Cardiac muscle cell (in vitro differentiated cells and primary cell): ENCODE measurements around the gene RBPJL. TPM values are rescaled to one million over a fixed set of nuclear protein-coding genes. Genes with fewer than 3 reads are reported as not detected.

ENCODE experiments used
- DNase-seq, 2 donors: peaks; one replicate each; pipeline versions ENCODE4 v3.0.0 to v3.0.0-alpha.2; 2010 to 2017; ENCODE audit warnings: low read depth in 1 of 2, low spot score in 1 of 2
- H3K27ac ChIP-seq: fragments of 200-600 bp; sonication (generic); 2 replicates; pipeline ENCODE4 v1.5.1; 2016
- H3K27me3 ChIP-seq: fragments of 200-600 bp; sonication (generic); 2 replicates; pipeline ENCODE4 v1.6.0; 2016; ENCODE audit warnings: control low read depth
- H3K36me3 ChIP-seq: fragments of 200-600 bp; sonication (generic); 2 replicates; pipeline ENCODE4 v1.5.1; 2016; ENCODE audit warnings: control low read depth
- H3K4me1 ChIP-seq: fragments of 200-600 bp; sonication (generic); 2 replicates; pipeline ENCODE4 v1.8.1; 2017; ENCODE audit warnings: low read depth, mild to moderate bottlenecking, mixed run types
- H3K4me3 ChIP-seq: fragments of 200-600 bp; sonication (generic); 2 replicates; pipeline ENCODE4 v1.5.1; 2016; ENCODE audit warnings: mild to moderate bottlenecking
- H3K9me3 ChIP-seq: fragments of 200-600 bp; sonication (generic); 2 replicates; pipeline ENCODE4 v1.5.1; 2017; ENCODE audit warnings: low read depth, mild to moderate bottlenecking, control low read depth
- CTCF ChIP-seq: IDR thresholded peaks from 2 replicates; pipeline ENCODE4 v1.5.1; 2012; ENCODE audit warnings: low read depth, mild to moderate bottlenecking, low read length
- polyA plus RNA-seq: library from polyadenylated mRNA; unstranded; fragments of >200 nt; fragmentation: Nextera tagmentation; extraction: Ambion mirVana; gene quantifications from 2 replicates; pipeline ENCODE4 v1.2.1, GENCODE V29; 2016
- total RNA-seq: library from RNA; depleted of rRNA; stranded (reverse); fragments of >200 nt; gene quantifications from 2 replicates; pipeline ENCODE4 v1.2.3, GENCODE V29; 2016

Gene RBPJL
- total and polyA plus RNA-seq, 2 experiments from 2014 or later: not detected

GRCh38 chr20:45293041-45294002, 13.3 kb upstream of the RBPJL start:
- Histone ChIP-seq H3K9me3 (no peaks in the 10 kb centered on the region), H3K27me3 (peaks cover 12% of the 10 kb centered on the region), H3K27ac (no peak overlapping the region), H3K4me1 (no peaks in the 10 kb centered on the region), H3K36me3 (no peaks in the 10 kb centered on the region), H3K4me3 (peak overlapping the region; percentile 26)
- DNase-seq: peak; percentile 77 to 83
- peak; percentile 97 for TF ChIP-seq CTCF

- Histone ChIP-seq H3K9me3 (no peaks in the 10 kb centered on the region), H3K4me3 (no peak overlapping the region), H3K27me3 (peaks cover 12% of the 10 kb centered on the region), H3K36me3 (no peaks in the 10 kb centered on the region), H3K27ac (no peak overlapping the region), H3K4me1 (no peaks in the 10 kb centered on the region)
- no peak for TF ChIP-seq CTCF
- no peak for DNase-seq
These were observed 12.7 kb upstream of the RBPJL start for GRCh38 chr20:45294003-45294368.

- no peak for DNase-seq
- no peaks in the 10 kb centered on the region for H3K36me3 ChIP-seq
- H3K27ac ChIP-seq: no peak overlapping the region
- peaks cover 12% of the 10 kb centered on the region for H3K27me3 ChIP-seq
- H3K9me3 ChIP-seq: no peaks in the 10 kb centered on the region
- H3K4me1 ChIP-seq: no peaks in the 10 kb centered on the region
- no peak overlapping the region for H3K4me3 ChIP-seq
- TF ChIP-seq CTCF: no peak
These were observed 12.0 kb upstream of the RBPJL start for GRCh38 chr20:45294659-45295058.

- H3K4me1 ChIP-seq: no peaks in the 10 kb centered on the region
- H3K9me3 ChIP-seq: no peaks in the 10 kb centered on the region
- peaks cover 7% of the 10 kb centered on the region for H3K27me3 ChIP-seq
- TF ChIP-seq CTCF: no peak
- no peak overlapping the region for H3K27ac ChIP-seq
- no peak for DNase-seq
- H3K4me3 ChIP-seq: no peak overlapping the region
- no peaks in the 10 kb centered on the region for H3K36me3 ChIP-seq
These were observed 8.7 kb upstream of the RBPJL start for GRCh38 chr20:45297786-45298497.

GRCh38 chr20:45299786-45300185, 6.9 kb upstream of the RBPJL start:
- no peak for TF ChIP-seq CTCF
- DNase-seq: no peak

More at GRCh38 chr20:45299786-45300185, 6.9 kb upstream of the RBPJL start:
- no peaks in the 10 kb centered on the region for H3K27me3 ChIP-seq
- H3K9me3 ChIP-seq: no peaks in the 10 kb centered on the region
- H3K4me3 ChIP-seq: no peak overlapping the region
- H3K4me1 ChIP-seq: no peaks in the 10 kb centered on the region
- H3K36me3 ChIP-seq: no peaks in the 10 kb centered on the region
- no peak overlapping the region for H3K27ac ChIP-seq
